GM19099 (cell line): ENCODE data around the gene PIP4K2A.

Experiments used
- POLR2A ChIP-seq: IDR thresholded peaks from 3 replicates; pipeline ENCODE4 v1.6.1; 2011; ENCODE audit warnings: low read depth; ENCODE audit not compliant: insufficient read length; ENCODE audit errors: extremely low read depth

PIP4K2A gene

DNA sequence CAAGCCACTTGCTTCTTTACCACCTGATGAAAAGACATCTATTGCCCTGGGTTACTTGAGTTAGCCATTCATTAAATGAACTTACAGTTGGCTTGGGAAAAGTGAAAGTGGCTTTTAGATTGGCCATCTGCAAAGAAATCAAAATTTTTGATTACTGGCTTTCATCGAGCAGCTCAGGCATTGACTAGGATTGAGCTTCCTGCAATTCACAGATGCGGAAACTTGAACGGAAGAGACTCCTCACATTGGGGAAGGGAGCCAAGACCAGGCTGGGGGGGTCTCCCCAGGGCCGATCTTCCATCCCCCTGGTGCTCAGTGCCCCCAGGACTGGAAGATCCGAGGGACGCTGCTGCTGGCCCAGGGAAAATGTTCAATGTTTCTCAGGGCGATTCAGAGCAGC is 145.4 kb downstream of the PIP4K2A start:
- TF ChIP-seq POLR2A: no peak

GRCh38 chr10:22564060-22564459 is 150.3 kb downstream of the PIP4K2A start:
- no peak for TF ChIP-seq POLR2A

GRCh38 chr10:22561909-22562308 is 152.5 kb downstream of the PIP4K2A start:
- no peak for TF ChIP-seq POLR2A

GRCh38 chr10:22560913-22561239 is 153.5 kb downstream of the PIP4K2A start:
- no peak for TF ChIP-seq POLR2A

DNA sequence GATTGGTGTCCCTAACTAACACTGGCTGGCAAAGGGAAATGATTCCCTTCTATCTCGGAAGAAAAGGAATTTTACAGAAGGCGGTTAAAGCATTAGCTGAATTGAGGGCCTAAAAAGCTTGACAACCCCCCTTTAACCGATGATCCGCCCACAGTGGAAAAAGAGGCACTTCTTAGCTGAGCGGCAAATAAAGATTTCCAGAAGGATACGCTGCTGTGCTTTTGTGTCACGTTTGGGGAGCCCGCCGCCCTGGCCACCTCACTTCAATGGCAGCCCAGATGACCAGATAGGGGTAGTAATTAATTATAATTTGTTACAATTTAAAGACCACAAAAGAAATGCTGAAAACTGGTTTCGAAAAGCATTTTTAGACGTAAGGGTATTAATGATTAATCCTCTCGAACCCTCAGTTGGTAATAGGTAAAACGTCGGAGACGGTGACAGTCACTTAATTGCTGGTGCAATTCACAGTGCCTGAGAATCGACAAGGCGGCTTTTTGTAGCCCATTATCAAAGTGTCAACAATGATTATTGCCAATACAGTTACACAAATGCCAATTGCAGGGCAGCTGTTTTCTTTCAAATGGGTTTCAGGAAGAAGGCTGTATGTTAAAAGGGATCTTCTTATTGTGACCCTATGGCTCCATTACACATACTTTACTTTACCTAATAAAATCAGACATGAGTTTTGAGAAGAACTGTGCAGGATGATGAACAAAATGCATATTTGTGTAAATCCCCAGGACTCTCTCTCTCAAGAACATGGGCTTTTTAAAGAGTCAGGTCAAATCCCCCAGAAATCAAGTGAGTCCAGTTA is 154.1 kb downstream of the PIP4K2A start:
- no peak for TF ChIP-seq POLR2A

DNA sequence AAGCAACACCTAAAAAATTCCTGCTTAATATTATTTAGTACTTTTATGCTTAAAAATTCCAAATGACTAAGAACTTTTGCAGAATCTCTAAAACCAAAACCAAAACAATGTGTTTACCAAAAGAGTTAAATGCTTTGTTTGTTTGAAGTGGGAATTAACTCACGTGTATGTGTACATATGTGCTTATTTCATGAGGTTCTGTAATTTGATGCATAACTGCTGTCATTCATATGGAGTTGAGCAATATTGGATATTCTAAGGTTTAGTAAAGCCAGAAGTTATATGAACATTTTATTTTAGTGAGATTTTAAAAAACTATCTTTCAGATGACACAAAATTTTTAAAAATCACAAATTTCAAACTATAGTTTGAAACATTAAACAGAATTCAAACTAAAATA is 157.1 kb downstream of the PIP4K2A start:
- TF ChIP-seq POLR2A: no peak

DNA sequence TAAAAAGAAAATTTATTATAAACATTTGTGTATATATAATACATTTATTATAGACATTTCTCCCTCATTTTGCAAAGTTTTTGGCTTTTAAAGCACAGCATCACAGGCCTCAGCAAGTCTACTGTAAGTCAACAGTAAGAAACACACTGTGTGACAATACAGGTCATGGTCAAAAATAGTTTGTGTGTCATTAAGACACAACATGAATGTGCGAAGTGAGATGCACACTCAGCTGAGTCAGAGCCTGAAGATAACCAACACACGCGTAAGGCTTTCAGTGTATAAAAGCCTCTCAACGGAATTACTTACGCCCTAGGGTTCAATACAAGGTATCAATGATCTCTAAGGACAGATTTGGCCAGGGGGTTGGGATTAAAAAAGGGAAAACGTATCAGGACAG is 157.6 kb downstream of the PIP4K2A start:
- TF ChIP-seq POLR2A: no peak

GRCh38 chr10:22554461-22555182 is 159.8 kb downstream of the PIP4K2A start:
- TF ChIP-seq POLR2A: no peak

- TF ChIP-seq POLR2A: no peak
Measured at GRCh38 chr10:22553452-22553995, 160.9 kb downstream of the PIP4K2A start.

DNA sequence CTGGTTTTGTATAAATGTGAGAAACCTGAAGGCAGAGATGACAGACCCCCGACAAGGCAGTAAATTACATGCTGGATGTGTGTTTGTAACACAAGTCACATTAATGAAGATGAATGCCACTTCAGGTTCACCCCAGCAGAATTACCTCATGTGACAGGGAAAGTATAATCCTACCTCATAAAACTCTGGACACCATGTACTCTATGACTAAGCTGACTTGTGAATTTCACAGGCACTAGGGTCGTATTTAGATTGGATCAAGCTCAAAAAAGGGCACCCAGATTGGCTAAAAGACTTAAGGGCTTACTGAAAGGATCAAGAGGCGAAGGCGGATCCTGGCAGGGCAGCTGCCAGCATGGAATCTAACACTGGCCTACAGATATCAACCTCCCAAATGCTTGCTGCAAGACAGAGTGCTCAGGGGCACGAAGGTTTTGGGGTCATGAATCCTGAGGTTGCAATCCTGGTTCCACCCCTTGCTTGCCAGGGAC is 161.4 kb downstream of the PIP4K2A start:
- no peak for TF ChIP-seq POLR2A

DNA sequence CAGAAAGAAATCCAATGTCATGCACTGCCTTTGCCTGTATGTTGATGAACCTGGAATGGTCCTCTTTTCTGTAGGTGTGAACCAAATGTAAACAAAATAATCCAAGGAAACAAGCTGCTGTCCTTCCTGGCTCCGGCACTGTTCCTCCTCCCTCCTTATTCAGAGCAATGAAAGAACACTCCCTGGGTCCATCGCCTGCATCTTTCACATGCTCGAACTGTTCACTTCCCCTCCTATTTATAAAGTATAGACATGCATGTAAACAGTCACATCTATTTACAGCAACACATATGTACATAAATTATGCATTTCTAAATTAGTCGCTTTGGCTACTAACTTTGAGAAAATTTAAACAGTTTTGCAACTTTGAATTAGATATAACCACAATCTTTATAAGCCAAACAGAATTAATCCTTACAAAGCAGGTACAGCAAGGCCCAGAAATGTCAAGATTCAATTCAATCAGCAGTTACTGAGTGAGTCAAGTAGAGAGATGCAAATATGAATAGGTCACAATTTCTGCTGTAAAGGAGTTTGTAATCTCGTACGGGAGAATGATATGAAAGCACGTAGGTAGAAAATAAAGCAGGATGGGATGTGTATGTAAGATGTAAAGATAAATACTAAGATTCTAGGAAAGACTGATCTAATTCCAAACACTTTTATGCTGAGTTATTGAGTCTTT is 162.6 kb downstream of the PIP4K2A start:
- TF ChIP-seq POLR2A: no peak

- TF ChIP-seq POLR2A: no peak
Measured at GRCh38 chr10:22550732-22551131, 163.6 kb downstream of the PIP4K2A start.

DNA sequence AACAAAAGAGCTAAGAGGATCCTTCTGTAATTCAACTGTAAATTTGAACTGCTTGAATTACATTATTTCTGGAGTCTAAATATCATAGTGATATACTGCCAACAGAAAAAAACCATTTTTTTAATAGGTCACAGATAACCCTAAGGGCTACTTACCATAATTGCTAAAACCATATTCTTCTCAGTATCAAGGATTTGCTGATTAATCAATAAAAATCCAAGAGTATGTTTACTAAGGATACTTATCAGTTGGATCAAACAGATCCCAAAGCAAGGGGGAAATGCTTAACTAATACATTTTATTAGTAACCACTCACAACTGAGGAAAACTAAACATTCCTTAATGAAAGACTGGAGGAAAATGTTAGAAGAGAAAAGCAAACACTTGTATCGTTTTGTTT is 166.0 kb downstream of the PIP4K2A start:
- TF ChIP-seq POLR2A: no peak

DNA sequence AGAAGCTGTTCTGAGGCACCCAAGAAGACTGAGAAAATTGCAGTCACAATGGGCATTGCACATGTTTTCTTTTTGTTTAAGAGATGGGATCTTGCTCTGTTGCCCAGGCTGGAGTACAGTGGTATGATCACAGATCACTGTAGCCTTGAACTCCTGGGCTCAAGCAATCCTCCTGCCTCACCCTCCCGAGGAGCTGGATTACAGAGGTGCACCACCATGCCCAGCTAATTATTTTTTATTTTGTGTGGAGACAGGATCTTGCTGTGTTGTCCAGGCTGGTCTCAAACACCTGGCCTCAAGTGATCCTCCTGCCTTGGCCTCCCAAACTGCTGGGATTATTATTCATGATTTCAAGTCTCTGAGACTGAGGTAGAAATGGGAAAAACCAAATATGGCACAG is 168.7 kb downstream of the PIP4K2A start:
- no peak for TF ChIP-seq POLR2A

- TF ChIP-seq POLR2A: no peak
Measured at GRCh38 chr10:22544325-22545068, 169.9 kb downstream of the PIP4K2A start.

DNA sequence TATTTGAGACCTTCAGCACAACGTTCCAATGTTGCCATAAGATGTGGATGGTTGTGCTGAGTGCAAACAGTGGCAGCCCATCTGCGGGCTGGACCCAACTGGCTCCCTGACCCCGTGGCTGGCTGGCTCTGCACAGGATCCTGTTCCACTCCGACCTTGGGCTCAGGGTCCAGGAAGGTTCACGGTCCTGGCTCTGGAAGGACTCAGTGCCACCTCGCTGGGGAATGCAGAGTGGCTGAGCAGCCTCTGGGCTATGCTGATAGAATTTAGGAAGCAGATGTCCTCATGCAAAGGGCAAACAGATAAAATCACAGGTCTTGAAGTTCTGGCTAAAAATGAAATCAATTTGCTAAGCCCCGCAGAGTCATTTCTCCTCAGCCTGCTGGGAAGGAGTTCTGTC is 171.6 kb downstream of the PIP4K2A start:
- TF ChIP-seq POLR2A: no peak

GRCh38 chr10:22541900-22542299 is 172.5 kb downstream of the PIP4K2A start:
- TF ChIP-seq POLR2A: no peak
